ENCODE results near the gene MAP2. TPM values are rescaled to one million over a fixed set of nuclear protein-coding genes. Genes with fewer than 3 reads are reported as not detected.
"Not testable (repeated sequence)": the region's sequence is repeated elsewhere in the genome, so short reads cannot be mapped to it uniquely, and the experiment has no call there.

The MAP2 gene
- total RNA-seq, 4 donors from 2014 or later = 7.4 to 124 (median 59.9) TPM

DNA sequence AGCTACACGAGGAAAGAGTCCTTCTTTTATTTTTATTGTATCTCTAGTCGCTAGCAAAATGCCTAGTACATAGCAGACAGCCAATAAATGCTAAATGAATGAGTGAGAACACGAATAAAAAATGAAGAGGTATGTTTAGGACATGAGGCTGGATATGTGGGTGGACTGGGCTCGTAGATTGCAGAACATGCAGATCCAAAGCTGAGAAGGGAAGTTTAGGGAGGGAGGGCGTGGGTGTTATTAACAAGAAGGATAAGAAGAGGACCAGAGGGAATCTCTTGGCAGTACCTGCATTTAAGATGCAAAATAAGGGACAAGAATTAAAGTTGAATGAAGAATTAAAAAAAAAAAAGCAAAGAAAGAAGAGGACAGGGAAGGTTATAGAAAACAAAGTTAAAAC is 161.1 kb downstream of the MAP2 start:
- no peaks in the 10 kb centered on the region for H3K36me3 ChIP-seq
- no peak overlapping the region for H3K27ac ChIP-seq
- H3K27me3 ChIP-seq = no peaks in the 10 kb centered on the region
- TF ChIP-seq EP300 (IDR thresholded peaks at IDR 0.05) = no peak
- TF ChIP-seq POLR2AphosphoS5 (IDR thresholded peaks at IDR 0.05) = no peak
- TF ChIP-seq, protein P1, sequence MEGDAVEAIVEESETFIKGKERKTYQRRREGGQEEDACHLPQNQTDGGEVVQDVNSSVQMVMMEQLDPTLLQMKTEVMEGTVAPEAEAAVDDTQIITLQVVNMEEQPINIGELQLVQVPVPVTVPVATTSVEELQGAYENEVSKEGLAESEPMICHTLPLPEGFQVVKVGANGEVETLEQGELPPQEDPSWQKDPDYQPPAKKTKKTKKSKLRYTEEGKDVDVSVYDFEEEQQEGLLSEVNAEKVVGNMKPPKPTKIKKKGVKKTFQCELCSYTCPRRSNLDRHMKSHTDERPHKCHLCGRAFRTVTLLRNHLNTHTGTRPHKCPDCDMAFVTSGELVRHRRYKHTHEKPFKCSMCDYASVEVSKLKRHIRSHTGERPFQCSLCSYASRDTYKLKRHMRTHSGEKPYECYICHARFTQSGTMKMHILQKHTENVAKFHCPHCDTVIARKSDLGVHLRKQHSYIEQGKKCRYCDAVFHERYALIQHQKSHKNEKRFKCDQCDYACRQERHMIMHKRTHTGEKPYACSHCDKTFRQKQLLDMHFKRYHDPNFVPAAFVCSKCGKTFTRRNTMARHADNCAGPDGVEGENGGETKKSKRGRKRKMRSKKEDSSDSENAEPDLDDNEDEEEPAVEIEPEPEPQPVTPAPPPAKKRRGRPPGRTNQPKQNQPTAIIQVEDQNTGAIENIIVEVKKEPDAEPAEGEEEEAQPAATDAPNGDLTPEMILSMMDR (IDR thresholded peaks at IDR 0.05) = no peak
- no peak for TF ChIP-seq POLR2A (IDR thresholded peaks at IDR 0.05)
- no peaks in the 10 kb centered on the region for H3K4me1 ChIP-seq
- H3K4me3 ChIP-seq = no peak overlapping the region
- ATAC-seq = no peak
- H3K9me3 ChIP-seq = no peaks in the 10 kb centered on the region
- WGBS, 2 donors (ENCODE audit: low coverage in 1 of 2) = 74 to 86% methylated on average over 5 of the region's 5 CpGs

DNA sequence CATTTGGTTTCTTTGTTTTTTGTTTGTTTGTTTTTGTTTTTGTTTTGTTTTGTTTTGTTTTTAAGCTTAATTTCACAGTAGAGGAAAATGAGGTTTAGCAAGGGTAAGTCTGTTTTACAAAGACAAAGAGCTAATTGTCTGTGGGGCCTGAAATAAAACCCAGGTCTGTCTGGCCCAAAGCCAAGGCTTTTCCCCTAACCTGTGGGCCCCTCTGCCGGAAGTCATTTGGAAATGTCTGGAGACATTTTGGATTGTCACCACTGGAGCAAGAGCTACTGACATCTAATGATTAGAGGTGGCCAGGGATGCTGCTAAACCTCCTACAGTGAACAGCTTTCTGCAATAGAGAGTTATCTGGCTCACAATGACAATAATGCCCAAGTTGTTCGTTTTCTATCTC is 167.2 kb downstream of the MAP2 start:
- Histone ChIP-seq H3K36me3 (no peaks in the 10 kb centered on the region), H3K4me1 (no peaks in the 10 kb centered on the region), H3K27ac (no peak overlapping the region), H3K27me3 (no peaks in the 10 kb centered on the region), H3K9me3 (peaks cover 0 to 3% (median 0%) of the 10 kb centered on the region in 3 donors), H3K4me3 (no peak overlapping the region)
- ATAC-seq = no peak
- WGBS, 2 donors (ENCODE audit: low coverage in 1 of 2) = 63 to 72% methylated on average over 2 of the region's 2 CpGs
- TF ChIP-seq POLR2AphosphoS5 (IDR thresholded peaks at IDR 0.05) (no peak), EP300 (IDR thresholded peaks at IDR 0.05) (no peak), POLR2A (IDR thresholded peaks at IDR 0.05) (no peak)
- TF ChIP-seq, protein P1 (IDR thresholded peaks at IDR 0.05) = no peak

DNA sequence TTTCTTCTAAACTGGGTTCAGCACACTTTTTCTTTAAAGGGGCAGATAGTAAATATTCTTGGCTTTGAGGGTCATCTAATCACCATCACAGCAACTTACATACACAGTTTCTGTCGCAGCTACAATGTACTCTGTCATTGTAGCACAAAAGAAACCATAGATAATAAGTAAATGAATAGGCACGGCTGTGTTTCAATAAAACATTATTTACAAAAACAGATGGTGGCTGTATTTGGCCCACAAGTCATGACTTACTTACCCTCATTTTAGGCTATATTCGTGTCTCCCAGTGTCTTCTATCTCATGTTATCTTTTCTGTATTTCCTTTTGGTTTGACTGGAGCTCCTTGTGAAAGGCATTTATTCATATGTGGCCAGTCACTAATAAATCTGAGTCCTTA is 168.3 kb downstream of the MAP2 start:
- H3K27ac ChIP-seq = no peak overlapping the region
- peaks cover 0 to 3% (median 0%) of the 10 kb centered on the region in 3 donors for H3K9me3 ChIP-seq
- ATAC-seq = no peak
- no peak for TF ChIP-seq POLR2A (IDR thresholded peaks at IDR 0.05)
- TF ChIP-seq, protein P1 (IDR thresholded peaks at IDR 0.05) = no peak
- no peak for TF ChIP-seq EP300 (IDR thresholded peaks at IDR 0.05)
- TF ChIP-seq POLR2AphosphoS5 (IDR thresholded peaks at IDR 0.05) = no peak
- H3K36me3 ChIP-seq = no peaks in the 10 kb centered on the region
- no peak overlapping the region for H3K4me3 ChIP-seq
- no peaks in the 10 kb centered on the region for H3K4me1 ChIP-seq
- 37 to 54% methylated on average over 3 of the region's 3 CpGs for whole genome bisulfite sequencing, 2 donors (ENCODE audit: low coverage in 1 of 2)
- H3K27me3 ChIP-seq = no peaks in the 10 kb centered on the region

DNA sequence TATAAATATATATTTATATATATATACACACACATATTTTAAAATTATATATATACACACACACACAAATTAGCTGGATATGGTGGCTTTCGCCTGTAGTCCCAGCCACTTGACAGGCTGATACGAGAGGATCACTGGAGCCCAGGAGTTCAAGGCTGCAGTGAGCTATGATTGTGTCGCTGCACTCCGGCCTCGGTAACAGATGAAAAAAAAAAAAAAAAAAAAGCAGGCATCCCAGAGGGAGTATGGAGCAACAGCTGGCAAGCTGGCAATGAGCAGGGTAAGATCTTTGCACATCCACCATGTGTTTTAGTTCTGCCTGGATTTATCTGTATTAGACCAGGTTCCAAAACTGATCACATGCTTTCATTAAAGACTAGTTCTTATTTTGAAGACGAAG is 170.1 kb downstream of the MAP2 start:
- TF ChIP-seq, protein P1 (IDR thresholded peaks at IDR 0.05) = no peak
- TF ChIP-seq POLR2A (IDR thresholded peaks at IDR 0.05) = no peak
- TF ChIP-seq POLR2AphosphoS5 (IDR thresholded peaks at IDR 0.05) = no peak
- no peak for TF ChIP-seq EP300 (IDR thresholded peaks at IDR 0.05)
- H3K27ac ChIP-seq = no peak overlapping the region
- H3K27me3 ChIP-seq = no peaks in the 10 kb centered on the region
- ATAC-seq = no peak
- H3K36me3 ChIP-seq = no peaks in the 10 kb centered on the region
- H3K4me1 ChIP-seq = no peaks in the 10 kb centered on the region
- H3K4me3 ChIP-seq = no peak overlapping the region
- peaks cover 0 to 3% (median 0%) of the 10 kb centered on the region in 3 donors for H3K9me3 ChIP-seq
- 88 to 89% methylated on average over 6 of the region's 6 CpGs for WGBS, 2 donors (ENCODE audit: low coverage in 1 of 2)

DNA sequence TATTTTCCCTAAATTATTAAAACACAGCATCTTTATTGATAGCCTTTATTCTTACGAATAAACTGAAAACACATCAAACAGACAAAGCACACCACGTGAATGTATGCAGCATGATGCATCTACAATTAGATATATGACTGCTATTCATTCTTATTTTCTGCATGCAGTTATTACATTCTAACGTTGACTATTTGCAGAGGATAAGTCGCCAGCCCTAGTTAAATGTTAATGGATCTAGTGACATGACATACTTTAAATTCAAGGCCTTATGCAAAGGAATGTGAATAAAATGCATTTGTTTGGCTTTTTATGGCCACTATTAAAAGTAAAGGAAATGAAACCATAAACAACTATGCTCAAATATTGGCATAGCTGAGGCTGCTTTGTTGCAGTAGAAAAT is 172.4 kb downstream of the MAP2 start:
- H3K27ac ChIP-seq = no peak overlapping the region
- ATAC-seq = no peak
- H3K4me1 ChIP-seq = no peaks in the 10 kb centered on the region
- H3K36me3 ChIP-seq = no peaks in the 10 kb centered on the region
- H3K27me3 ChIP-seq = no peaks in the 10 kb centered on the region
- peaks cover 0 to 3% (median 0%) of the 10 kb centered on the region in 3 donors for H3K9me3 ChIP-seq
- no peak overlapping the region for H3K4me3 ChIP-seq
- 66 to 71% methylated on average over 4 of the region's 4 CpGs for WGBS, 2 donors (ENCODE audit: low coverage in 1 of 2)
- TF ChIP-seq POLR2AphosphoS5 (IDR thresholded peaks at IDR 0.05) (no peak), POLR2A (IDR thresholded peaks at IDR 0.05) (no peak), EP300 (IDR thresholded peaks at IDR 0.05) (no peak)
- TF ChIP-seq, protein P1 (IDR thresholded peaks at IDR 0.05) = no peak

DNA sequence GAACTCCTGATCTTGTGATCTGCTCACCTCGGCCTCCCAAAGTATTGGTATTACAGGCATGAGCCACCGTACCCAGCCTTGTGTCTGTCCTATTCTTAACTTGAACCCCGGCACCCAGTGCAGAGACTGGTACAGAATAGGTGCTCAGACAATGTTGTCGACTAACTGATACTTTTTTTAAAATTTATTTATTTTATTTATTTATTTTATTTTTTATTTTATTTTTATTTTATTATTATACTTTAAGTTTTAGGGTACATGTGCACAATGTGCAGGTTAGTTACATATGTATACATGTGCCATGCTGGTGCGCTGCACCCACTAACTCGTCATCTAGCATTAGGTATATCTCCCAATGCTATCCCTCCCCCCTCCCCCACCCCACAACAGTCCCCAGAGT is 174.4 kb downstream of the MAP2 start:
- not testable (repeated sequence) for H3K36me3 ChIP-seq, H3K4me3 ChIP-seq, H3K9me3 ChIP-seq, H3K27ac ChIP-seq, H3K27me3 ChIP-seq, ATAC-seq, H3K4me1 ChIP-seq
- 94 to 100% methylated on average over 1 to 5 of the region's 6 CpGs for WGBS, 2 donors (ENCODE audit: low coverage in 1 of 2)
